Transverse colon (tissue), 4 donors: ENCODE measurements around the gene PNO1. TPM values are rescaled to one million over a fixed set of nuclear protein-coding genes. Genes with fewer than 3 reads are reported as not detected.

Experiments
- DNase-seq: peaks from one replicate; pipeline ENCODE4 v3.0.0-alpha.2; 2019
- H3K27ac ChIP-seq, 4 donors: fragments of 200-600 bp; sonication (generic); 2 replicates each; pipeline ENCODE4 v1.5.1; 2016 to 2018; ENCODE audit warnings: inconsistent platforms in 4 of 4
- H3K27me3 ChIP-seq: fragments of 200-600 bp; sonication (generic); 2 replicates; pipeline ENCODE4 v1.5.1; 2017; ENCODE audit warnings: inconsistent platforms
- H3K36me3 ChIP-seq, 4 donors: fragments of 200-600 bp; sonication (generic); 2 replicates each; pipeline ENCODE4 v1.5.1; 2017 to 2019; ENCODE audit warnings: inconsistent platforms in 4 of 4
- H3K4me1 ChIP-seq, 4 donors: fragments of 200-600 bp; sonication (generic); 2 replicates each; pipeline ENCODE4 v1.5.1; 2017 to 2020; ENCODE audit warnings: inconsistent platforms in 4 of 4
- H3K4me3 ChIP-seq, 4 donors: fragments of 200-600 bp; sonication (generic); 1 replicate in 1 of 4; 2 replicates in 3 of 4; pipeline versions ENCODE4 v1.5.1 to v1.6.1; 2017 to 2019; ENCODE audit warnings: inconsistent platforms in 4 of 4
- H3K9me3 ChIP-seq, 2 donors: fragments of 200-600 bp; sonication (generic); 2 replicates each; pipeline ENCODE4 v1.5.1; 2017 to 2019; ENCODE audit warnings: inconsistent platforms in 2 of 2
- EP300 ChIP-seq: sonication (generic); formaldehyde crosslinking; IDR thresholded peaks from one replicate; pipeline ENCODE4 v1.6.1; 2017; ENCODE audit warnings: antibody characterized with exemption, low read depth
- POLR2A ChIP-seq: fragments of 450-650 bp; IDR thresholded peaks from one replicate; pipeline ENCODE4 v1.6.1; 2016; ENCODE audit warnings: antibody characterized with exemption, mild to moderate bottlenecking, moderate library complexity
- WGBS, 2 donors: methylation state at CpG; one replicate each; pipeline ENCODE4 v1.1.5; 2018; ENCODE audit warnings: low coverage in 1 of 2; 5-methylcytosine and 5-hydroxymethylcytosine counted together
- in situ Hi-C, 4 donors: fragments of 200-750 bp; cut with MboI; loops; one replicate each; pipeline versions ENCODE4 v1.15.0 to v1.15.1; 2017; ENCODE audit warnings: low sequenced_read_pairs in 3 of 4, low pct_ligation_motif_present in 1 of 4, low pct_unique_long_range_greater_than_20kb in 1 of 4
- intact Hi-C: fragments of 100-400 bp; cut with DNase I; formaldehyde crosslinking; loops from one replicate; pipeline ENCODE4 v1.15.1; 2023; ENCODE audit warnings: low total_unique reads
- total RNA-seq, 4 donors: library from RNA; depleted of rRNA; stranded (reverse); fragments of >200 nt; gene quantifications; one replicate each; pipeline ENCODE4 v1.1.0, GENCODE V29; 2016
- TF ChIP-seq, protein P1 (sequence below), 5 experiments: fragments of 200-600 bp in 3 of 5; fragments of 450-650 bp in 2 of 5; sonication (generic) in 3 of 5; IDR thresholded peaks; 1 replicate in 2 of 5; 2 replicates in 3 of 5; pipeline ENCODE4 v1.5.1; 2016 to 2017; ENCODE audit warnings: antibody characterized with exemption in 5 of 5, inconsistent platforms in 3 of 5, mild to moderate bottlenecking in 2 of 5, moderate library complexity in 1 of 5

The PNO1 gene
- total RNA-seq, 4 donors from 2014 or later, result 1.9 to 20.9 (median 7.4) TPM

DNA sequence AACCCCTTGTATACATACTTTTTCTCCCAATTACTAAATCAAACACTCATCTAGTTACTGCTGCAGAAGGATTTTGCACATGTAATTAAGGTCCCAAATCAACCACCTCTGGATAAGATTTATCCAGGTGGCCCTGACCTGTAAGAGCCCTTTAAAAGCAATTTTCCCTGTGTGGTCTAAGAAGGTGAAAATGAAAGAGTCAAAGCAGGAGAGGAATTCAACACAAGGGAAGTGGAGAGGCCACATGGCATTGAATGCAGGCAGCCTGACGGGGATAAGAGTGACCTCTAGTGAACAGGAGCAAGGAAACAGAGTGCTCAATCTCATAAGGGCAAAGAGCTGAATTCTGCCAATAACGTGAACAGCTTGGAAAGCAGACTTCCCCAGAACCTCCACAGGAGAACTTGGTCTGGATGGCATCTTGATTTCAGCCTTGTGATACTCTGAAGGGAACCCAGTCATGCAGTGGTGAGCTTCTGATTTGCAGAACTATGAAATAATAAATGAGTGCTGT is 67.5 kb downstream of the PNO1 start:
- in situ Hi-C loops, result no loop called here
- intact Hi-C loops, result no loop called here
- DNase-seq, result peak; percentile 37
- H3K27me3 ChIP-seq, result no peaks in the 10 kb centered on the region
- H3K4me1 ChIP-seq, result peaks cover 0 to 67% (median 26%) of the 10 kb centered on the region in 4 donors
- no peaks in the 10 kb centered on the region for H3K36me3 ChIP-seq
- peak overlapping the region in 3 of 4 donors; percentile 8 to 28 (median 13) for H3K27ac ChIP-seq
- TF ChIP-seq EP300, result no peak
- TF ChIP-seq POLR2A, result no peak
- TF ChIP-seq, protein P1, sequence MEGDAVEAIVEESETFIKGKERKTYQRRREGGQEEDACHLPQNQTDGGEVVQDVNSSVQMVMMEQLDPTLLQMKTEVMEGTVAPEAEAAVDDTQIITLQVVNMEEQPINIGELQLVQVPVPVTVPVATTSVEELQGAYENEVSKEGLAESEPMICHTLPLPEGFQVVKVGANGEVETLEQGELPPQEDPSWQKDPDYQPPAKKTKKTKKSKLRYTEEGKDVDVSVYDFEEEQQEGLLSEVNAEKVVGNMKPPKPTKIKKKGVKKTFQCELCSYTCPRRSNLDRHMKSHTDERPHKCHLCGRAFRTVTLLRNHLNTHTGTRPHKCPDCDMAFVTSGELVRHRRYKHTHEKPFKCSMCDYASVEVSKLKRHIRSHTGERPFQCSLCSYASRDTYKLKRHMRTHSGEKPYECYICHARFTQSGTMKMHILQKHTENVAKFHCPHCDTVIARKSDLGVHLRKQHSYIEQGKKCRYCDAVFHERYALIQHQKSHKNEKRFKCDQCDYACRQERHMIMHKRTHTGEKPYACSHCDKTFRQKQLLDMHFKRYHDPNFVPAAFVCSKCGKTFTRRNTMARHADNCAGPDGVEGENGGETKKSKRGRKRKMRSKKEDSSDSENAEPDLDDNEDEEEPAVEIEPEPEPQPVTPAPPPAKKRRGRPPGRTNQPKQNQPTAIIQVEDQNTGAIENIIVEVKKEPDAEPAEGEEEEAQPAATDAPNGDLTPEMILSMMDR (IDR thresholded peaks at IDR 0.05), result peak in 1 of 5 experiments; percentile 14
- H3K9me3 ChIP-seq, result no peaks in the 10 kb centered on the region
- WGBS, 2 donors, result 6 to 17% methylated on average over 1 to 2 of the region's 2 CpGs
- no peak overlapping the region for H3K4me3 ChIP-seq

Other genes starting within 250 kb of the PNO1 start
- gene C1D, start 94.9 kb upstream of the PNO1 start, total RNA-seq, result 10 to 100 TPM in 3 of 4 donors, 1 to 10 TPM in 1; 2.2 to 71.8 (median 30.5) TPM
- 10 to 100 TPM in 3 of 4 donors, 1 to 10 TPM in 1; 9.2 to 32.2 (median 28.1) TPM for gene PPP3R1, start 94.6 kb downstream of the PNO1 start, total RNA-seq
- 10 to 100 TPM in 1 of 4 donors, 1 to 10 TPM in 2, not detected in 1; 1.4 to 11.6 (median 7.6) TPM for gene CNRIP1, start 162.1 kb downstream of the PNO1 start, total RNA-seq
- gene PLEK, start 207.4 kb downstream of the PNO1 start, total RNA-seq, result 1 to 10 TPM in 3 of 4 donors, not detected in 1; 3.0 to 5.2 (median 4.6) TPM